GM18873 (cell line): ENCODE results near the gene TRIP4.
"Not testable (repeated sequence)": the region's sequence is repeated elsewhere in the genome, so short reads cannot be mapped to it uniquely, and the experiment has no call there.

ENCODE experiments used
- ATAC-seq: cut with Tn5 transposase; IDR thresholded peaks from one replicate; pipeline ENCODE4 v1.9.1; 2021; ENCODE audit warnings: mild to moderate bottlenecking, moderate library complexity, moderate number of reproducible peaks; ENCODE audit not compliant: unreplicated experiment, low FRiP score

Gene TRIP4

GRCh38 chr15:64380130-64380870 is 7.3 kb upstream of the TRIP4 start:
- ATAC-seq: not testable (repeated sequence)

GRCh38 chr15:64381000-64381751 is 6.5 kb upstream of the TRIP4 start, which contains the start of gene PCLAF:
Gene PCLAF (minus strand): TSS chr15:64381441. CDS start chr15:64381371, 70 bp downstream.
- ATAC-seq: peak; percentile 90

- no peak for ATAC-seq
Observed at GRCh38 chr15:64383760-64384159, 3.9 kb upstream of the TRIP4 start.

- no peak for ATAC-seq
Observed at GRCh38 chr15:64386291-64386690, 1.3 kb upstream of the TRIP4 start.

GRCh38 chr15:64389036-64389435 is 1.4 kb downstream of the TRIP4 start:
- ATAC-seq: no peak

GRCh38 chr15:64392471-64392870 is 4.8 kb downstream of the TRIP4 start:
- not testable (repeated sequence) for ATAC-seq

GRCh38 chr15:64396789-64397188 is 9.2 kb downstream of the TRIP4 start:
- ATAC-seq: no peak

- no peak for ATAC-seq
Observed at GRCh38 chr15:64398575-64398974, 10.9 kb downstream of the TRIP4 start.

- no peak for ATAC-seq
Observed at GRCh38 chr15:64400583-64400982, 12.9 kb downstream of the TRIP4 start.

- ATAC-seq: no peak
Observed at GRCh38 chr15:64412216-64412615, 24.6 kb downstream of the TRIP4 start.

GRCh38 chr15:64422697-64423096 is 35.1 kb downstream of the TRIP4 start:
- no peak for ATAC-seq

GRCh38 chr15:64423970-64424369 is 36.3 kb downstream of the TRIP4 start:
- ATAC-seq: no peak

GRCh38 chr15:64425221-64425620 is 37.6 kb downstream of the TRIP4 start:
- ATAC-seq: no peak

GRCh38 chr15:64426845-64427465 is 39.3 kb downstream of the TRIP4 start:
- no peak for ATAC-seq

- ATAC-seq: no peak
Observed at GRCh38 chr15:64429448-64429847, 41.8 kb downstream of the TRIP4 start.

GRCh38 chr15:64430000-64430735 is 42.5 kb downstream of the TRIP4 start:
- ATAC-seq: no peak

- no peak for ATAC-seq
Observed at GRCh38 chr15:64437982-64438381, 50.3 kb downstream of the TRIP4 start.

- no peak for ATAC-seq
Observed at GRCh38 chr15:64438653-64439447, 51.2 kb downstream of the TRIP4 start.

- ATAC-seq: no peak
Observed at GRCh38 chr15:64441852-64442251, 54.2 kb downstream of the TRIP4 start.

- ATAC-seq: no peak
Observed at GRCh38 chr15:64443016-64443415, 55.4 kb downstream of the TRIP4 start.
